GM12878 (cell line): ENCODE data around the gene GARIN5B. TPM values are rescaled to one million over a fixed set of nuclear protein-coding genes. Genes with fewer than 3 reads are reported as not detected.

ENCODE experiments used
- BACH1 ChIP-seq: fragments of 450-650 bp; IDR thresholded peaks from 2 replicates; pipeline ENCODE4 v1.6.1; 2017; ENCODE audit warnings: mild to moderate bottlenecking, borderline replicate concordance
- BCLAF1 ChIP-seq: fragments of 450-650 bp; IDR thresholded peaks from 2 replicates; pipeline ENCODE4 v1.6.1; 2017; ENCODE audit warnings: antibody characterized with exemption, mild to moderate bottlenecking, moderate library complexity
- BHLHE40 ChIP-seq, 2 experiments: fragments of 450-650 bp in 1 of 2; IDR thresholded peaks; 2 replicates each; pipeline ENCODE4 v1.6.1; 2011 to 2017; ENCODE audit warnings: low read depth in 2 of 2, borderline replicate concordance in 1 of 2, improper control_type of control experiment in 1 of 2, low read length in 1 of 2, mild to moderate bottlenecking in 1 of 2
- BMI1 ChIP-seq: fragments of 450-650 bp; IDR thresholded peaks from 2 replicates; pipeline ENCODE4 v1.6.1; 2016; ENCODE audit warnings: mild to moderate bottlenecking, moderate library complexity, borderline replicate concordance
- BRCA1 ChIP-seq: IDR thresholded peaks from 2 replicates; pipeline ENCODE4 v1.6.1; 2011; ENCODE audit warnings: low read depth, low read length, improper control_type of control experiment
- CREB1 ChIP-seq: IDR thresholded peaks from 2 replicates; pipeline ENCODE4 v1.6.1; 2012; ENCODE audit warnings: low read depth, mild to moderate bottlenecking, inconsistent platforms
- DPF2 ChIP-seq: fragments of 450-650 bp; IDR thresholded peaks from 2 replicates; pipeline ENCODE4 v1.6.1; 2017; ENCODE audit warnings: mild to moderate bottlenecking
- E2F8 ChIP-seq: fragments of 450-650 bp; IDR thresholded peaks from 2 replicates; pipeline ENCODE4 v1.6.1; 2018; ENCODE audit warnings: mild to moderate bottlenecking, low read depth, moderate library complexity; ENCODE audit not compliant: partially characterized antibody
- FOS ChIP-seq: IDR thresholded peaks from 3 replicates; pipeline ENCODE4 v1.6.1; 2011; ENCODE audit warnings: borderline replicate concordance; ENCODE audit not compliant: insufficient read length; ENCODE audit errors: extremely low read depth
- FOXK2 ChIP-seq: fragments of 450-650 bp; IDR thresholded peaks from 2 replicates; pipeline ENCODE4 v1.6.1; 2017; ENCODE audit warnings: mild to moderate bottlenecking, moderate library complexity
- GABPA ChIP-seq: IDR thresholded peaks from 2 replicates; pipeline ENCODE4 v1.6.1; 2014; ENCODE audit warnings: antibody characterized with exemption, low read depth, mild to moderate bottlenecking, inconsistent platforms
- JUNB ChIP-seq: IDR thresholded peaks from 2 replicates; pipeline ENCODE4 v1.6.1; 2016; ENCODE audit warnings: antibody characterized with exemption, mild to moderate bottlenecking
- MTA2 ChIP-seq: fragments of 450-650 bp; IDR thresholded peaks from 2 replicates; pipeline ENCODE4 v1.6.1; 2016; ENCODE audit warnings: low read depth, mild to moderate bottlenecking, moderate library complexity
- NR2C2 ChIP-seq: IDR thresholded peaks from 2 replicates; pipeline ENCODE4 v1.6.1; 2011; ENCODE audit warnings: borderline replicate concordance, low read depth; ENCODE audit not compliant: control insufficient read depth, insufficient read length
- PML ChIP-seq: IDR thresholded peaks from 2 replicates; pipeline ENCODE4 v1.6.1; 2012; ENCODE audit warnings: low read length, inconsistent platforms
- POLR2A ChIP-seq: IDR thresholded peaks from 2 replicates; pipeline ENCODE4 v1.6.1; 2011; ENCODE audit warnings: low read depth, mild to moderate bottlenecking, low read length
- POLR2AphosphoS5 ChIP-seq: IDR thresholded peaks from 2 replicates; pipeline ENCODE4 v1.6.1; 2011; ENCODE audit warnings: mild to moderate bottlenecking, low read length, inconsistent platforms
- SMAD5 ChIP-seq: IDR thresholded peaks from 2 replicates; pipeline ENCODE4 v1.6.1; 2016; ENCODE audit warnings: antibody characterized with exemption, low read depth
- SPI1 ChIP-seq: IDR thresholded peaks from 2 replicates; pipeline ENCODE4 v1.6.1; 2011; ENCODE audit warnings: low read depth, mild to moderate bottlenecking, low read length, moderate library complexity, borderline replicate concordance; ENCODE audit not compliant: insufficient read depth
- SUZ12 ChIP-seq: fragments of 200-600 bp; sonication (generic); IDR thresholded peaks from one replicate; pipeline ENCODE4 v1.6.1; 2018; ENCODE audit warnings: antibody characterized with exemption, mild to moderate bottlenecking; ENCODE audit not compliant: unreplicated experiment
- TCF7 ChIP-seq: IDR thresholded peaks from 2 replicates; pipeline ENCODE4 v1.6.1; 2014; ENCODE audit warnings: antibody characterized with exemption, borderline replicate concordance
- ZNF24 ChIP-seq: fragments of 450-650 bp; IDR thresholded peaks from 2 replicates; pipeline ENCODE4 v1.6.1; 2017; ENCODE audit warnings: antibody characterized with exemption, mild to moderate bottlenecking
- ZZZ3 ChIP-seq: IDR thresholded peaks from 2 replicates; pipeline ENCODE4 v1.6.1; 2011; ENCODE audit warnings: low read depth; ENCODE audit not compliant: control insufficient read depth, insufficient read length
- polyA plus RNA-seq, 11 experiments: library from polyadenylated mRNA; depleted of rRNA in 4 of 11; unstranded in 6 of 11; stranded (reverse) in 5 of 11; fragments of >200 nt; fragmentation: Nextera tagmentation in 4 of 11; fragmentation: Illumina TruSeq in 1 of 11; extraction: Ambion mirVana in 4 of 11; extraction: Trizol in 1 of 11; gene quantifications; 1 replicate in 1 of 11; 2 replicates in 10 of 11; pipeline versions ENCODE4 v1.2.1 to v1.2.3, GENCODE V29; 2011 to 2016; ENCODE audit warnings: inconsistent platforms in 2 of 11, missing spikeins in 2 of 11, low read depth in 1 of 11
- total RNA-seq, 4 experiments: library from RNA; depleted of rRNA in 3 of 4; stranded (reverse); fragments of >200 nt in 3 of 4; fragmentation: Illumina TruSeq in 1 of 4; extraction: Trizol in 1 of 4; gene quantifications; 2 replicates each; pipeline versions ENCODE4 v1.2.1 to v1.2.3, GENCODE V29; 2013 to 2021
- TF ChIP-seq, protein P1 (sequence below): IDR thresholded peaks from 2 replicates; pipeline ENCODE4 v1.6.1; 2011; ENCODE audit warnings: low read depth, low read length, improper control_type of control experiment, borderline replicate concordance
- TF ChIP-seq, protein P2 (sequence below): fragments of 450-650 bp; IDR thresholded peaks from 2 replicates; pipeline ENCODE4 v1.6.1; 2016; ENCODE audit warnings: mild to moderate bottlenecking

GARIN5B gene
- total and polyA plus RNA-seq, 10 of the 15 experiments (the other 5 are each of a cell fraction or from before 2014, with no cell fraction given) = not detected

DNA sequence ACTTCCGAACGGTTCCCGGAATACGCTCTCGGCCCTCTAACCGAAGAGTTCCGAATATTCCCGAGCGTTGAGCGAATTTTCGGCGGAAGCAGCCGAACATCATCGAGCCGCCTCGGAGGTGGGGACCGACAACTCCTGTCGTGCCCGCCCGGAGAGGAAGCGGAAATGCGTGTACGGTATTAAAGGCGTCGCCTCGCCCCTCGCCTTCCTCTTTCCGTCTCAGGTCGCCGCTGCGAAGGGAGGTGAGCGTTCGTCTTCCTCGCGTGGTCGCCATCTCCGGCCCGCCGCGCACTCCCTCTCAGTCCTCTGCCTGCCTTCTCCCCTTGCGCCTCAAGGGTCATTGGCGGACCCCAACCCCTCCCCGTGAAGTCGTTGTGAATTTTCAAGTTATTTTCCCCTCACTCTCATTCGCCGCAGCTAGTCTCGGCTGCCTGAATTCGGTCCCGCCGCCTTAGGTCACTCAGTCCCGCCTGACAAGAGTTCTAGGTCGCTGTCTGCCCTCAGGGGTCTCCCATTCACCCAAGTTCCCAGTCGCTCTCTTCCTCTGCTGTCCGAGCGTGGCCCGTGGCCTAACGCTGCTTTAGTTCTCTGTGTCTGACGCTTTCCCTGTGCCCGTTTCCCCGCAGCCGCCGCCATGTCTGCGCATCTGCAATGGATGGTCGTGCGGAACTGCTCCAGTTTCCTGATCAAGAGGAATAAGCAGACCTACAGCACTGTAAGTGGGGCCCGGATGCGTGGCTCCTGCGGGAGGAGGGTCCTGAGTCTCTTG, 22.8 kb upstream of the GARIN5B start, which contains the start of gene RPL28 (continued):
- TF ChIP-seq E2F8 (no peak), BHLHE40 (IDR thresholded peaks at IDR 0.05; ENCODE audit: borderline replicate concordance in 1 of 2, low read depth in 2 of 2, low read length in 1 of 2) (peak; percentile 20 to 49; a peak in 1 of 4 replicates), FOS (no peak), ZNF24 (no peak), CREB1 (peak; percentile 87), GABPA (peak; percentile 89), MTA2 (no peak), POLR2AphosphoS5 (peak; percentile 100), SUZ12 (no peak), BRCA1 (no peak), SPI1 (peak; percentile 90), BACH1 (peak; percentile 85), FOXK2 (no peak), PML (peak; percentile 99), POLR2A (peak; percentile 100), TCF7 (no peak), SMAD5 (peak; percentile 98), JUNB (no peak), BCLAF1 (no peak; the same call in 1 of the 2 replicates), DPF2 (no peak), BMI1 (no peak), ZZZ3 (no peak), NR2C2 (no peak)
- TF ChIP-seq, protein P1, sequence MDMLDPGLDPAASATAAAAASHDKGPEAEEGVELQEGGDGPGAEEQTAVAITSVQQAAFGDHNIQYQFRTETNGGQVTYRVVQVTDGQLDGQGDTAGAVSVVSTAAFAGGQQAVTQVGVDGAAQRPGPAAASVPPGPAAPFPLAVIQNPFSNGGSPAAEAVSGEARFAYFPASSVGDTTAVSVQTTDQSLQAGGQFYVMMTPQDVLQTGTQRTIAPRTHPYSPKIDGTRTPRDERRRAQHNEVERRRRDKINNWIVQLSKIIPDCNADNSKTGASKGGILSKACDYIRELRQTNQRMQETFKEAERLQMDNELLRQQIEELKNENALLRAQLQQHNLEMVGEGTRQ = no peak
- TF ChIP-seq, protein P2, sequence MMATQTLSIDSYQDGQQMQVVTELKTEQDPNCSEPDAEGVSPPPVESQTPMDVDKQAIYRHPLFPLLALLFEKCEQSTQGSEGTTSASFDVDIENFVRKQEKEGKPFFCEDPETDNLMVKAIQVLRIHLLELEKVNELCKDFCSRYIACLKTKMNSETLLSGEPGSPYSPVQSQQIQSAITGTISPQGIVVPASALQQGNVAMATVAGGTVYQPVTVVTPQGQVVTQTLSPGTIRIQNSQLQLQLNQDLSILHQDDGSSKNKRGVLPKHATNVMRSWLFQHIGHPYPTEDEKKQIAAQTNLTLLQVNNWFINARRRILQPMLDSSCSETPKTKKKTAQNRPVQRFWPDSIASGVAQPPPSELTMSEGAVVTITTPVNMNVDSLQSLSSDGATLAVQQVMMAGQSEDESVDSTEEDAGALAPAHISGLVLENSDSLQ = peak; percentile 62; the same call in 1 of the 2 replicates
